Kidney (tissue), 14 donors: ENCODE measurements around the gene AKR1B15. TPM values are rescaled to one million over a fixed set of nuclear protein-coding genes. Genes with fewer than 3 reads are reported as not detected.
"Not testable (repeated sequence)": the region's sequence is repeated elsewhere in the genome, so short reads cannot be mapped to it uniquely, and the experiment has no call there.

ENCODE experiments used
- DNase-seq, 5 donors: peaks; one replicate each; pipeline ENCODE4 v3.0.0-alpha.2; 2013 to 2020
- FAIRE-seq: peaks from 2 replicates; lab custom pipeline; 2012; peaks lifted over from hg19 to GRCh38; lab: Jason Lieb, UNC
- H3K27ac ChIP-seq, 2 donors: one replicate each; pipeline ENCODE4 v1.7.0; 2013; ENCODE audit warnings: low read depth in 2 of 2, low read length in 2 of 2, inconsistent platforms in 1 of 2
- H3K27me3 ChIP-seq: one replicate; pipeline ENCODE4 v1.7.1; 2013; ENCODE audit warnings: low read length, inconsistent platforms; ENCODE audit not compliant: control insufficient read depth, insufficient read depth
- H3K36me3 ChIP-seq, 3 donors: one replicate each; pipeline versions ENCODE4 v1.7.0 to v1.7.1; 2013; ENCODE audit warnings: low read length in 3 of 3, control low read depth in 1 of 3, inconsistent platforms in 1 of 3; ENCODE audit not compliant: insufficient read depth in 3 of 3, control insufficient read depth in 2 of 3
- H3K4me1 ChIP-seq, 3 donors: one replicate each; pipeline versions ENCODE4 v1.7.0 to v1.7.1; 2013; ENCODE audit warnings: low read length in 3 of 3, inconsistent platforms in 1 of 3, low read depth in 1 of 3; ENCODE audit not compliant: control insufficient read depth in 2 of 3, insufficient read depth in 2 of 3
- H3K4me3 ChIP-seq, 3 donors: one replicate each; pipeline versions ENCODE4 v1.7.0 to v1.8.1; 2013; ENCODE audit warnings: low read length in 3 of 3, control low read depth in 1 of 3, inconsistent platforms in 1 of 3
- H3K9ac ChIP-seq, 3 donors: one replicate each; pipeline versions ENCODE4 v1.7.0 to v1.7.1; 2013; ENCODE audit warnings: low read length in 3 of 3, control low read depth in 1 of 3, inconsistent platforms in 1 of 3
- H3K9me3 ChIP-seq, 3 donors: one replicate each; pipeline versions ENCODE4 v1.7.0 to v1.7.1; 2013; ENCODE audit warnings: low read length in 3 of 3, control low read depth in 1 of 3, inconsistent platforms in 1 of 3; ENCODE audit not compliant: control insufficient read depth in 2 of 3, insufficient read depth in 1 of 3
- intact Hi-C: fragments of 100-400 bp; cut with DNase I; formaldehyde crosslinking; loops from one replicate; pipeline ENCODE4 v1.11.1; 2022
- polyA plus RNA-seq: library from polyadenylated mRNA; stranded (reverse); fragments of 350-450 nt; fragmentation: Illumina TruSeq; extraction: RNeasy Lipid Tissue Mini Kit (QIAGEN cat#74804); gene quantifications from one replicate; pipeline ENCODE4 v1.2.3, GENCODE V29; 2014; ENCODE audit warnings: low read depth, low replicate concordance; ENCODE audit not compliant: insufficient read depth
- total RNA-seq: library from RNA; stranded (reverse); fragmentation: NEBNext Ultra II Directional; extraction: Animal tissue kit (Norgen Biotek cat#: 25700); gene quantifications from one replicate; pipeline ENCODE4 v1.2.1, GENCODE V29; 2021
- TF ChIP-seq, protein P1 (sequence below): IDR thresholded peaks from 3 replicates; pipeline ENCODE4 v1.5.1; 2012; ENCODE audit warnings: mild to moderate bottlenecking, moderate library complexity, borderline replicate concordance; ENCODE audit not compliant: insufficient read depth; ENCODE audit errors: extremely low read depth
- donor health status: control.
- donor health status: control.
- donor health status: control.
- donor health status: control.
- donor health status: control.
- donor health status: DM: yes; HTN: yes; CAD: no.
- donor health status: Normal renal cell carcinoma (clear cell type).

The AKR1B15 gene
- total and polyA plus RNA-seq, 2 donors from 2014 or later: not detected

DNA sequence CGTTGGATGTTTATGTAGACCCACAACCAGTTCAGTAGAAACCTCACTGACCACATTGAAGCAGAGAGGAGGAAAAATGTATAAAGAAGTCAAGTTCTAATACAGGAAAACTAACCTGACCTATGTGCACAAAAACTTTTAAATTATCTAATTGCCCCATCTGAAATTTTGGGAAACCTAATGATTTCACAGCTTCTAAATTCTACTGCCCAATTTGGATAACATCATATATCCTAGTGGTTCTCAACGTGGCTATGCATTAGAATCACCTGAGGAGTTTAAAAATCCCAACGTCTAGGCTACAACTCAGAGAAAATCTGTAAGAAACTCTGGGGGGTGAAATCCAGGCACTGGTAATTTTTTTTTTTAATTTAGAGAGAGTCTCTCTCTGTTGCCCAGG is 14.3 kb upstream of the AKR1B15 start:
- no peak for FAIRE-seq
- intact Hi-C loops: no loop called here

DNA sequence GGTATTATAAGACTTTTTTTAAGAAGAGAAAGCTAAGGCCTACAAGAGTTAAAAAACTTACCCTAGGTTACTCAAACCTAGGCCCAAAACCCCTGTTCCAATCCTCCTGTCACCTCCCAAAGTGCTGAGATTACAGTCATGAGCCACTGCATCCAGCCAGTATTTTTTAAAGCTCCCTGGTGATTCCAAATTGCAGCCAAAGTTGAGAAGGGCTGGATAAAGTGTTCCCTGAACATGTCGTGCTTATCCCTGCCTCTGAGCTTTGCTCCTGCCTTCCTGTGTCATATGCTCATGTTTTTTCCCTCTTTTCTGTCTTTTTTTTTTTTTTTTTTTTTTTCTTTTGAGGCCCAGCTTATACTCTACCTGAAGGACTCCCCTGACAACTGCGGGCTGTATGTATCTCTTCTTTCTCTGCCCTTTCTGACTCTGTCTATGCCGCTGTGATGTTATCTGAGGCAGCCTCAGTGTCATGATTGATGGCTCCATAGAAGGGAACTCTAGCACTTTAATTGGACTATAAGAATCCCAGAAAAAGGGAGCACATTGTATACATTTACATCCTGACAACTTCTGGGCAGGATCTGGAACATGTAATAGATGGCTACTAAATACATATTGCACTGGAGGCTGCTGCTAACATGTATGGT is 13.5 kb upstream of the AKR1B15 start:
- FAIRE-seq (no peak), DNase-seq (no peak)
- Histone ChIP-seq H3K36me3 (no peaks in the 10 kb centered on the region), H3K9ac (no peak overlapping the region), H3K4me1 (peaks cover 0 to 2% (median 0%) of the 10 kb centered on the region in 3 donors), H3K9me3 (no peaks in the 10 kb centered on the region), H3K4me3 (no peak overlapping the region), H3K27ac (no peak overlapping the region), H3K27me3 (no peaks in the 10 kb centered on the region)
- TF ChIP-seq, protein P1, sequence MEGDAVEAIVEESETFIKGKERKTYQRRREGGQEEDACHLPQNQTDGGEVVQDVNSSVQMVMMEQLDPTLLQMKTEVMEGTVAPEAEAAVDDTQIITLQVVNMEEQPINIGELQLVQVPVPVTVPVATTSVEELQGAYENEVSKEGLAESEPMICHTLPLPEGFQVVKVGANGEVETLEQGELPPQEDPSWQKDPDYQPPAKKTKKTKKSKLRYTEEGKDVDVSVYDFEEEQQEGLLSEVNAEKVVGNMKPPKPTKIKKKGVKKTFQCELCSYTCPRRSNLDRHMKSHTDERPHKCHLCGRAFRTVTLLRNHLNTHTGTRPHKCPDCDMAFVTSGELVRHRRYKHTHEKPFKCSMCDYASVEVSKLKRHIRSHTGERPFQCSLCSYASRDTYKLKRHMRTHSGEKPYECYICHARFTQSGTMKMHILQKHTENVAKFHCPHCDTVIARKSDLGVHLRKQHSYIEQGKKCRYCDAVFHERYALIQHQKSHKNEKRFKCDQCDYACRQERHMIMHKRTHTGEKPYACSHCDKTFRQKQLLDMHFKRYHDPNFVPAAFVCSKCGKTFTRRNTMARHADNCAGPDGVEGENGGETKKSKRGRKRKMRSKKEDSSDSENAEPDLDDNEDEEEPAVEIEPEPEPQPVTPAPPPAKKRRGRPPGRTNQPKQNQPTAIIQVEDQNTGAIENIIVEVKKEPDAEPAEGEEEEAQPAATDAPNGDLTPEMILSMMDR: no peak
- intact Hi-C loops: no loop called here

More for the DNA sequence above, 14.3 kb upstream of the AKR1B15 start:
- Histone ChIP-seq H3K9me3 (no peaks in the 10 kb centered on the region), H3K4me1 (peaks cover 0 to 2% (median 0%) of the 10 kb centered on the region in 3 donors), H3K4me3 (no peak overlapping the region), H3K9ac (no peak overlapping the region), H3K27me3 (no peaks in the 10 kb centered on the region), H3K36me3 (no peaks in the 10 kb centered on the region), H3K27ac (no peak overlapping the region)
- no peak for DNase-seq
- TF ChIP-seq, protein P1: no peak

GRCh38 chr7:134535919-134536299 is 13.0 kb upstream of the AKR1B15 start:
- Histone ChIP-seq H3K9me3 (no peaks in the 10 kb centered on the region), H3K4me3 (no peak overlapping the region), H3K27ac (no peak overlapping the region), H3K36me3 (no peaks in the 10 kb centered on the region), H3K27me3 (no peaks in the 10 kb centered on the region), H3K9ac (no peak overlapping the region), H3K4me1 (peaks cover 0 to 2% (median 0%) of the 10 kb centered on the region in 3 donors)
- FAIRE-seq (no peak), DNase-seq (no peak)
- intact Hi-C loops: no loop called here
- TF ChIP-seq, protein P1: no peak

GRCh38 chr7:134536558-134536957 is 12.4 kb upstream of the AKR1B15 start:
- H3K9ac ChIP-seq, H3K4me3 ChIP-seq, H3K9me3 ChIP-seq, H3K36me3 ChIP-seq, H3K4me1 ChIP-seq, FAIRE-seq, H3K27me3 ChIP-seq, H3K27ac ChIP-seq, DNase-seq, intact Hi-C loops: not testable (repeated sequence)

- H3K9ac ChIP-seq, H3K4me1 ChIP-seq, FAIRE-seq, H3K27ac ChIP-seq, H3K36me3 ChIP-seq, H3K4me3 ChIP-seq, H3K9me3 ChIP-seq, H3K27me3 ChIP-seq, DNase-seq, intact Hi-C loops: not testable (repeated sequence)
Measured at GRCh38 chr7:134537273-134537781, 11.6 kb upstream of the AKR1B15 start.
